MM.1S (cell line): ENCODE results near the gene CYP2C9.

Experiments used
- EZH2phosphoT487 ChIP-seq: fragments of 300-600 bp; sonication (generic); IDR thresholded peaks from 2 replicates; pipeline ENCODE4 v1.6.1; 2018; ENCODE audit warnings: antibody characterized with exemption, low read length
- TF ChIP-seq, protein P1 (sequence below): fragments of 300-600 bp; sonication (generic); IDR thresholded peaks from 2 replicates; pipeline ENCODE4 v1.5.1; 2016; ENCODE audit warnings: antibody characterized with exemption, low read length, mixed read lengths

DNA sequence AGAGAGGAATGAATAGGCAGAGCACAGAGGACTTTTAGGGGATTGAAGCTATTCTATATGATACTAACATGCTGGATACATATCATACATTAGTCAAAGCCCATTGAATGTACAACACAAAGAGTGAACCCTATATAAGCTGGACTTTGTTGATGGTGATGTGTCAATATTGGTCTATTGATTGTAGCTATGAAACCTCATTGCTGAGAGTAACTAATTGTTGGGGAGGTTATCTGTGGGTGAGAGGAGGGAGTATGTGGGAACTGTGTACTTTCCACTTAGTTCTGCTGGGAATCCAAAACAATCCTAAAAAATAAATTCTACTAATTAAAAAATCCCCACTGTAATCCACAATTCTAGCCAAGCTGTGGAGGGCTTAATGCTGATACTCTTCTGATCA is 22.0 kb upstream of the CYP2C9 start:
- TF ChIP-seq, protein P1, sequence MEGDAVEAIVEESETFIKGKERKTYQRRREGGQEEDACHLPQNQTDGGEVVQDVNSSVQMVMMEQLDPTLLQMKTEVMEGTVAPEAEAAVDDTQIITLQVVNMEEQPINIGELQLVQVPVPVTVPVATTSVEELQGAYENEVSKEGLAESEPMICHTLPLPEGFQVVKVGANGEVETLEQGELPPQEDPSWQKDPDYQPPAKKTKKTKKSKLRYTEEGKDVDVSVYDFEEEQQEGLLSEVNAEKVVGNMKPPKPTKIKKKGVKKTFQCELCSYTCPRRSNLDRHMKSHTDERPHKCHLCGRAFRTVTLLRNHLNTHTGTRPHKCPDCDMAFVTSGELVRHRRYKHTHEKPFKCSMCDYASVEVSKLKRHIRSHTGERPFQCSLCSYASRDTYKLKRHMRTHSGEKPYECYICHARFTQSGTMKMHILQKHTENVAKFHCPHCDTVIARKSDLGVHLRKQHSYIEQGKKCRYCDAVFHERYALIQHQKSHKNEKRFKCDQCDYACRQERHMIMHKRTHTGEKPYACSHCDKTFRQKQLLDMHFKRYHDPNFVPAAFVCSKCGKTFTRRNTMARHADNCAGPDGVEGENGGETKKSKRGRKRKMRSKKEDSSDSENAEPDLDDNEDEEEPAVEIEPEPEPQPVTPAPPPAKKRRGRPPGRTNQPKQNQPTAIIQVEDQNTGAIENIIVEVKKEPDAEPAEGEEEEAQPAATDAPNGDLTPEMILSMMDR, result no peak
- TF ChIP-seq EZH2phosphoT487, result no peak
